ENCODE measurements around the gene RHOA. TPM values are rescaled to one million over a fixed set of nuclear protein-coding genes. Genes with fewer than 3 reads are reported as not detected.
A peak's percentile ranks its signal among the peaks of the same experiment; 100 is the strongest.

The RHOA gene
- total and polyA plus RNA-seq, 2 of the 4 experiments (the other 2 are of a cell fraction) = 383 to 879 TPM

- Histone ChIP-seq H2AK5ac (ENCODE audit: low read depth, low read length) (peak overlapping the region; percentile 70; the same call in 1 of the 2 replicates), H3K27ac (ENCODE audit: insufficient read depth, low read length) (no peak overlapping the region), H3K23ac (ENCODE audit: low read depth, low read length) (no peak overlapping the region), H3K14ac (replicated peaks; ENCODE audit: low read depth, low read length) (0 out of 2 replicates have a peak overlapping the region, but pooled peaks have one; percentile 3), H4K20me1 (ENCODE audit: insufficient read depth, low read length) (peaks cover 5% of the 10 kb centered on the region; the same call in 1 of the 2 replicates), H2BK5ac (ENCODE audit: low read depth, low read length, poor library complexity, severe bottlenecking) (peak overlapping the region; percentile 56), H4K5ac (ENCODE audit: low read depth, low read length) (peak overlapping the region; percentile 35; the same call in 1 of the 2 replicates), H4K8ac (ENCODE audit: low read depth in 2 of 2, low read length in 2 of 2) (peak overlapping the region in 1 of 2 experiments; percentile 13; a peak in 1 of 4 replicates), H3K27me3 (ENCODE audit: control insufficient read depth, insufficient read depth, low read length) (no peaks in the 10 kb centered on the region), H3K4me3 (ENCODE audit: insufficient read depth, low read depth, low read length) (no peak overlapping the region), H4K91ac (ENCODE audit: insufficient read depth, low read depth, low read length) (peak overlapping the region; percentile 9; the same call in 1 of the 2 replicates), H2BK20ac (ENCODE audit: low read depth, low read length) (peak overlapping the region; percentile 55; the same call in 1 of the 2 replicates), H3K9me1 (ENCODE audit: insufficient read depth, low read length) (peaks cover 8% of the 10 kb centered on the region; the same call in 1 of the 2 replicates), H3K56ac (ENCODE audit: extremely low read depth, insufficient read depth, low read length) (no peak overlapping the region), H2BK120ac (ENCODE audit: low read depth, low read length) (peak overlapping the region; percentile 76), H2AFZ (replicated peaks; ENCODE audit: low read length, poor library complexity) (peak overlapping the region; percentile 81), H3K79me1 (ENCODE audit: low read depth in 1 of 2, low read length in 2 of 2) (peaks cover 3 to 24% of the 10 kb centered on the region in 2 experiments; a peak in 3 of 4 replicates), H3K9ac (ENCODE audit: low read depth, low read length) (no peak overlapping the region), H3K4me2 (ENCODE audit: low read depth, low read length) (no peak overlapping the region), H3K9me3 (ENCODE audit: control insufficient read depth, insufficient read depth, low read length) (no peaks in the 10 kb centered on the region), H3K36me3 (ENCODE audit: control insufficient read depth, insufficient read depth, low read length) (no peaks in the 10 kb centered on the region), H2BK15ac (ENCODE audit: low read depth, low read length) (peak overlapping the region; percentile 68; the same call in 1 of the 3 replicates), H3K18ac (ENCODE audit: low read depth, low read length) (peak overlapping the region; percentile 26; the same call in 1 of the 2 replicates), H2AK9ac (replicated peaks; ENCODE audit: low read depth, low read length, poor library complexity) (no peak overlapping the region), H3K4ac (ENCODE audit: low read depth, low read length) (peak overlapping the region; percentile 72), H3K4me1 (ENCODE audit: control insufficient read depth, insufficient read depth, low read length) (peaks cover 12% of the 10 kb centered on the region)
- intact Hi-C loops (cut with micrococcal nuclease) = no loop called here
- WGBS, 2 experiments (ENCODE audit: extremely low coverage in 2 of 2, insufficient read length in 1 of 2) = 67% methylated on average over 1 of the region's 6 CpGs; no CpG with 5 or more reads in 1 of the 2 experiments
- POLR2A ChIA-PET (ENCODE audit: unreplicated experiment) = no interaction called here
- BruUV-seq (replicated peaks) = no TSS peak
- TF ChIP-seq, protein P1, sequence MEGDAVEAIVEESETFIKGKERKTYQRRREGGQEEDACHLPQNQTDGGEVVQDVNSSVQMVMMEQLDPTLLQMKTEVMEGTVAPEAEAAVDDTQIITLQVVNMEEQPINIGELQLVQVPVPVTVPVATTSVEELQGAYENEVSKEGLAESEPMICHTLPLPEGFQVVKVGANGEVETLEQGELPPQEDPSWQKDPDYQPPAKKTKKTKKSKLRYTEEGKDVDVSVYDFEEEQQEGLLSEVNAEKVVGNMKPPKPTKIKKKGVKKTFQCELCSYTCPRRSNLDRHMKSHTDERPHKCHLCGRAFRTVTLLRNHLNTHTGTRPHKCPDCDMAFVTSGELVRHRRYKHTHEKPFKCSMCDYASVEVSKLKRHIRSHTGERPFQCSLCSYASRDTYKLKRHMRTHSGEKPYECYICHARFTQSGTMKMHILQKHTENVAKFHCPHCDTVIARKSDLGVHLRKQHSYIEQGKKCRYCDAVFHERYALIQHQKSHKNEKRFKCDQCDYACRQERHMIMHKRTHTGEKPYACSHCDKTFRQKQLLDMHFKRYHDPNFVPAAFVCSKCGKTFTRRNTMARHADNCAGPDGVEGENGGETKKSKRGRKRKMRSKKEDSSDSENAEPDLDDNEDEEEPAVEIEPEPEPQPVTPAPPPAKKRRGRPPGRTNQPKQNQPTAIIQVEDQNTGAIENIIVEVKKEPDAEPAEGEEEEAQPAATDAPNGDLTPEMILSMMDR (conservative IDR thresholded peaks at IDR 0.05; ENCODE audit: low read depth, low read length) = no peak
- TF ChIP-seq, protein P2, sequence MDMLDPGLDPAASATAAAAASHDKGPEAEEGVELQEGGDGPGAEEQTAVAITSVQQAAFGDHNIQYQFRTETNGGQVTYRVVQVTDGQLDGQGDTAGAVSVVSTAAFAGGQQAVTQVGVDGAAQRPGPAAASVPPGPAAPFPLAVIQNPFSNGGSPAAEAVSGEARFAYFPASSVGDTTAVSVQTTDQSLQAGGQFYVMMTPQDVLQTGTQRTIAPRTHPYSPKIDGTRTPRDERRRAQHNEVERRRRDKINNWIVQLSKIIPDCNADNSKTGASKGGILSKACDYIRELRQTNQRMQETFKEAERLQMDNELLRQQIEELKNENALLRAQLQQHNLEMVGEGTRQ (IDR thresholded peaks at IDR 0.05; ENCODE audit: low read depth, low read length) = no peak
- CTCF ChIA-PET = interaction anchor here (0.6 kb wide), 1 partner anchor 437 kb away, joined by 3 read pairs; no protein-coding TSS in a partner anchor
- no peak for ATAC-seq (ENCODE audit: low read depth)
- in situ Hi-C loops (cut with MboI; ENCODE audit: low sequenced_read_pairs) = no loop called here
- dilution Hi-C loops (cut with HindIII; ENCODE audit: low sequenced_read_pairs, unreplicated experiment) = no loop called here
- peak; percentile 69 for DNase-seq
Measured at GRCh38 chr3:49346797-49347251, 65.0 kb downstream of the RHOA start.

Data from IMR-90 (cell line).